GM12801 (cell line): ENCODE data around the gene CARD10.

Experiments
- TF ChIP-seq, protein P1 (sequence below): IDR thresholded peaks from one replicate; pipeline ENCODE4 v1.5.1; 2011; ENCODE audit warnings: control low read depth; ENCODE audit not compliant: insufficient read length; ENCODE audit errors: extremely low read depth

The CARD10 gene

DNA sequence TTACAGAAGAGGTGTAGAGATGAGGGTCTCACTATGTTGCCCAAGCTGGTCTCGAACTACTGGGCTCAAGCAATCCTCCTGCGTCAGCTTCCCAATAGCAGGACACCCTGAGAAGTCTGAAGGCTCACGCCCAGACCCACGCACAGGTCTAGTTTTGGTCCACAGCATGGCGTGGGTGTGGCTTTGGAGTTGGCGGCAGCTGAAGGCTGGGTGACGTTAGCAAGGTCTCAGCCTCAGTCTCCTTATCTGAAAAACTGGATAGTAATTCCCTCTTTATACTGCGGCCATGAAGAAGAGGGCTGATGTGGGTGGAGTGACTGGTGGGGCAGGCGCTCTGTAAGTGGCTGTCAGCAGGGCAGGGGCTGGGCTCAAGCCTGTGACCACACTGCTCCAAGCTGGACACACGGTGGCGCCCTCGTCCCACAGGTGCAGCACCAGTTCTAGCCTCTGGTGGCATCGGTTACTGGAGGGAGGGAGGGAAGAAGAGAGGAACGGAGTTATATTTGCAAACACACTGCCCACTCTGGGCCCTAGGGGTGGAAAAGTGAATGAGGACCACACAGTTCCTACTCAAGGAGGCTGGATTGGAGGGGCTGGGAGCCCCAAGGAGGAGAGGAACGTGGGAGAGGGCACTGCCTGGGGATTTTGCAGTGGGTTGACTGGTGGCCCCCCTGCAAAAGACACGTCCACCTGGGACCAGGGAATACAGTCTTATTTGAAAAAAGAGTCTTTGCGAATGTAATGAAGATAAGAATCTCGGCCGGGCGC, 19.6 kb upstream of the CARD10 start:
- TF ChIP-seq, protein P1, sequence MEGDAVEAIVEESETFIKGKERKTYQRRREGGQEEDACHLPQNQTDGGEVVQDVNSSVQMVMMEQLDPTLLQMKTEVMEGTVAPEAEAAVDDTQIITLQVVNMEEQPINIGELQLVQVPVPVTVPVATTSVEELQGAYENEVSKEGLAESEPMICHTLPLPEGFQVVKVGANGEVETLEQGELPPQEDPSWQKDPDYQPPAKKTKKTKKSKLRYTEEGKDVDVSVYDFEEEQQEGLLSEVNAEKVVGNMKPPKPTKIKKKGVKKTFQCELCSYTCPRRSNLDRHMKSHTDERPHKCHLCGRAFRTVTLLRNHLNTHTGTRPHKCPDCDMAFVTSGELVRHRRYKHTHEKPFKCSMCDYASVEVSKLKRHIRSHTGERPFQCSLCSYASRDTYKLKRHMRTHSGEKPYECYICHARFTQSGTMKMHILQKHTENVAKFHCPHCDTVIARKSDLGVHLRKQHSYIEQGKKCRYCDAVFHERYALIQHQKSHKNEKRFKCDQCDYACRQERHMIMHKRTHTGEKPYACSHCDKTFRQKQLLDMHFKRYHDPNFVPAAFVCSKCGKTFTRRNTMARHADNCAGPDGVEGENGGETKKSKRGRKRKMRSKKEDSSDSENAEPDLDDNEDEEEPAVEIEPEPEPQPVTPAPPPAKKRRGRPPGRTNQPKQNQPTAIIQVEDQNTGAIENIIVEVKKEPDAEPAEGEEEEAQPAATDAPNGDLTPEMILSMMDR = peak; percentile 93

GRCh38 chr22:37535159-37535558, 15.9 kb upstream of the CARD10 start:
- TF ChIP-seq, protein P1 = no peak

- TF ChIP-seq, protein P1 = no peak
These were observed 15.2 kb upstream of the CARD10 start for GRCh38 chr22:37534445-37534844.

DNA sequence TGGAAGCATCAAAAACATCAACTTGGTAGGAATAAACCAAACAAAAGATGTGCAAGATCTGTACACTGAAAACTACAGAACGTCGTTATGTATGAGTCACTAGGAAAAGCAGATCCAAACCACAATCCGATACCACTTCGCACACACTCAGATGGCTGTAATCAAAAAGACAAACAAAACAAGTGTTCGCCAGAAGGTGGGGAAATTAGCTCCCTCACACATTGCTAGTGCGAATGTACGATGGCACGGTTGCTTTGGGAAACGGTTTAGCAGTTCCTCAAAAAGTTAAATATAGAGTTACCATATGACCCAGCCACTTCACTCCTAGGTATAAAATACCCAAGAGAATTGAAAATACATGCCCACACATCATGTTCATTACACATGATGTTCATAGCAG, 14.8 kb upstream of the CARD10 start:
- TF ChIP-seq, protein P1 = no peak

DNA sequence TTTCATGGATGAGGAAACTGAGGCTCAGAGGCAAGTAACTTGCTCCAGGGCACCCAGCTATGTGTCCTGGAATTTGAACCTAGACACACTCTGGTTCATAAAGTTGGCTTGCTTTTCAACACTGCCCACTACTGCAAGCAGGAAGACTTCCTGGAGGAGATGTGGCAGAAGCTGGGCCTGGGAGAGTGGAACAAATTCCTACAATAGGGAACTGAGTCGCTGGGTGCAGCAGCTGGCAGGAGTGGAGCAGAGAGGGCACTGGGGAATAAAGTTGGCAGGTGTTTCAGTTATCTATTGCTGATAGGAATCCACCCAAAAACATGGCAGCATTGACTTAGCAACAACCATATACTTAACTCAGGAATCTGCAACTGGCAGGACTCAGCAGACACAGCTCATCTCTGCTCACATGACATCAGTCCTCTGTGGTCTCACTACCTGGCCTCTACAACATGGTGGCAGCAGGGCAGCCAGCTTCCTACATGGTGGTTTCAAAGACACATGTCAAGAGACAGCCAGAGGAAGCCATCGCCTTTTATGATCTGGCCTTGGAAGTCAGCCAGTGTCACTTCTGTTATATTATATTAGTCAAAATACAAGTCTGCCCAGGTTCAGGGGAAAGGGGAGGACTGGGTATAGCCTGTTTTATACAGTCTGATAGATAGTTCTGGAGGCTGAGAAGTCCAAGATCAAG, 10.6 kb upstream of the CARD10 start:
- TF ChIP-seq, protein P1 = no peak

DNA sequence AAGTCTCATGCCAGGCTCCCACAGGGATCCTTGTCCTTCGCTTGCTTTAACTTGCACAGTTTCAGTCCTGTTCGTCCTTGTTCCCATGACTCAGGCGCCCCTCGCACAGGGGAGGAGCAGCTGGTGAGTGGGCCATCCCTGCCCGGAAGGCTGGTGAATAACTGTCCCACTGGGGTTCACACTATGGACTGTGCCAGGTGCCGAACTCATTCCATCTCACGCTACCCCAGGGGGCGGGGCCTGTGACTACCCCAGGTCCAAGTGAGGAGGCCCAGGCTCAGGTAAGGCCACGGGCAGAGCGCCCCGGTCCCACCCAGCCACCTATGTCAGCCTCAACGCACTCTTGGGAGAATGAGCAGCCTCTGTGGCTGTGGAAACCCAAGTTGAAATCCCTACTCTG, 7.2 kb upstream of the CARD10 start:
- TF ChIP-seq, protein P1 = no peak

GRCh38 chr22:37525746-37526350, 6.6 kb upstream of the CARD10 start:
- TF ChIP-seq, protein P1 = no peak
